ENCODE results near the gene OR10C1.

DNA sequence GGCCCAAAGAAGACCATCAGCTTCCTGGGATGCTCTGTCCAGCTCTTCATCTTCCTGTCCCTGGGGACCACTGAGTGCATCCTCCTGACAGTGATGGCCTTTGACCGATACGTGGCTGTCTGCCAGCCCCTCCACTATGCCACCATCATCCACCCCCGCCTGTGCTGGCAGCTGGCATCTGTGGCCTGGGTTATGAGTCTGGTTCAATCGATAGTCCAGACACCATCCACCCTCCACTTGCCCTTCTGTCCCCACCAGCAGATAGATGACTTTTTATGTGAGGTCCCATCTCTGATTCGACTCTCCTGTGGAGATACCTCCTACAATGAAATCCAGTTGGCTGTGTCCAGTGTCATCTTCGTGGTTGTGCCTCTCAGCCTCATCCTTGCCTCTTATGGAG is 22.9 kb downstream of the OR10C1 start:
- TF ChIP-seq POLR2A (IDR thresholded peaks at IDR 0.05; ENCODE audit: insufficient read depth in 1 of 2, low read depth in 2 of 2, low read length in 2 of 2) (no peak), ZNF224 (CRISPR knock-in tag; IDR thresholded peaks at IDR 0.05) (no peak), NFKB2 (CRISPR knock-in tag; IDR thresholded peaks at IDR 0.05; ENCODE audit: borderline replicate concordance) (no peak), SP5 (CRISPR knock-in tag; IDR thresholded peaks at IDR 0.05; ENCODE audit: borderline replicate concordance, low read depth) (no peak), EZH2 (conservative IDR thresholded peaks at IDR 0.05; ENCODE audit: low read depth, low read length) (no peak), RAD21 (CRISPR knock-in tag; IDR thresholded peaks at IDR 0.05) (no peak), MXD4 (CRISPR knock-in tag; IDR thresholded peaks at IDR 0.05) (no peak)
- TF ChIP-seq, protein P1, sequence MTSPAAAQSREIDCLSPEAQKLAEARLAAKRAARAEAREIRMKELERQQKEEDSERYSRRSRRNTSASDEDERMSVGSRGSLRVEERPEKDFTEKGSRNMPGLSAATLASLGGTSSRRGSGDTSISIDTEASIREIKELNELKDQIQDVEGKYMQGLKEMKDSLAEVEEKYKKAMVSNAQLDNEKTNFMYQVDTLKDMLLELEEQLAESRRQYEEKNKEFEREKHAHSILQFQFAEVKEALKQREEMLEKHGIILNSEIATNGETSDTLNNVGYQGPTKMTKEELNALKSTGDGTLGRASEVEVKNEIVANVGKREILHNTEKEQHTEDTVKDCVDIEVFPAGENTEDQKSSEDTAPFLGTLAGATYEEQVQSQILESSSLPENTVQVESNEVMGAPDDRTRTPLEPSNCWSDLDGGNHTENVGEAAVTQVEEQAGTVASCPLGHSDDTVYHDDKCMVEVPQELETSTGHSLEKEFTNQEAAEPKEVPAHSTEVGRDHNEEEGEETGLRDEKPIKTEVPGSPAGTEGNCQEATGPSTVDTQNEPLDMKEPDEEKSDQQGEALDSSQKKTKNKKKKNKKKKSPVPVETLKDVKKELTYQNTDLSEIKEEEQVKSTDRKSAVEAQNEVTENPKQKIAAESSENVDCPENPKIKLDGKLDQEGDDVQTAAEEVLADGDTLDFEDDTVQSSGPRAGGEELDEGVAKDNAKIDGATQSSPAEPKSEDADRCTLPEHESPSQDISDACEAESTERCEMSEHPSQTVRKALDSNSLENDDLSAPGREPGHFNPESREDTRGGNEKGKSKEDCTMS (CRISPR knock-in tag; conservative IDR thresholded peaks at IDR 0.05), result no peak
- TF ChIP-seq, protein P2, sequence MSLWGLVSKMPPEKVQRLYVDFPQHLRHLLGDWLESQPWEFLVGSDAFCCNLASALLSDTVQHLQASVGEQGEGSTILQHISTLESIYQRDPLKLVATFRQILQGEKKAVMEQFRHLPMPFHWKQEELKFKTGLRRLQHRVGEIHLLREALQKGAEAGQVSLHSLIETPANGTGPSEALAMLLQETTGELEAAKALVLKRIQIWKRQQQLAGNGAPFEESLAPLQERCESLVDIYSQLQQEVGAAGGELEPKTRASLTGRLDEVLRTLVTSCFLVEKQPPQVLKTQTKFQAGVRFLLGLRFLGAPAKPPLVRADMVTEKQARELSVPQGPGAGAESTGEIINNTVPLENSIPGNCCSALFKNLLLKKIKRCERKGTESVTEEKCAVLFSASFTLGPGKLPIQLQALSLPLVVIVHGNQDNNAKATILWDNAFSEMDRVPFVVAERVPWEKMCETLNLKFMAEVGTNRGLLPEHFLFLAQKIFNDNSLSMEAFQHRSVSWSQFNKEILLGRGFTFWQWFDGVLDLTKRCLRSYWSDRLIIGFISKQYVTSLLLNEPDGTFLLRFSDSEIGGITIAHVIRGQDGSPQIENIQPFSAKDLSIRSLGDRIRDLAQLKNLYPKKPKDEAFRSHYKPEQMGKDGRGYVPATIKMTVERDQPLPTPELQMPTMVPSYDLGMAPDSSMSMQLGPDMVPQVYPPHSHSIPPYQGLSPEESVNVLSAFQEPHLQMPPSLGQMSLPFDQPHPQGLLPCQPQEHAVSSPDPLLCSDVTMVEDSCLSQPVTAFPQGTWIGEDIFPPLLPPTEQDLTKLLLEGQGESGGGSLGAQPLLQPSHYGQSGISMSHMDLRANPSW (CRISPR knock-in tag; IDR thresholded peaks at IDR 0.05; ENCODE audit: borderline replicate concordance), result no peak
- TF ChIP-seq, protein P3, sequence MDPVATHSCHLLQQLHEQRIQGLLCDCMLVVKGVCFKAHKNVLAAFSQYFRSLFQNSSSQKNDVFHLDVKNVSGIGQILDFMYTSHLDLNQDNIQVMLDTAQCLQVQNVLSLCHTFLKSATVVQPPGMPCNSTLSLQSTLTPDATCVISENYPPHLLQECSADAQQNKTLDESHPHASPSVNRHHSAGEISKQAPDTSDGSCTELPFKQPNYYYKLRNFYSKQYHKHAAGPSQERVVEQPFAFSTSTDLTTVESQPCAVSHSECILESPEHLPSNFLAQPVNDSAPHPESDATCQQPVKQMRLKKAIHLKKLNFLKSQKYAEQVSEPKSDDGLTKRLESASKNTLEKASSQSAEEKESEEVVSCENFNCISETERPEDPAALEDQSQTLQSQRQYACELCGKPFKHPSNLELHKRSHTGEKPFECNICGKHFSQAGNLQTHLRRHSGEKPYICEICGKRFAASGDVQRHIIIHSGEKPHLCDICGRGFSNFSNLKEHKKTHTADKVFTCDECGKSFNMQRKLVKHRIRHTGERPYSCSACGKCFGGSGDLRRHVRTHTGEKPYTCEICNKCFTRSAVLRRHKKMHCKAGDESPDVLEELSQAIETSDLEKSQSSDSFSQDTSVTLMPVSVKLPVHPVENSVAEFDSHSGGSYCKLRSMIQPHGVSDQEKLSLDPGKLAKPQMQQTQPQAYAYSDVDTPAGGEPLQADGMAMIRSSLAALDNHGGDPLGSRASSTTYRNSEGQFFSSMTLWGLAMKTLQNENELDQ (CRISPR knock-in tag; IDR thresholded peaks at IDR 0.05; ENCODE audit: borderline replicate concordance), result no peak

Data from HepG2 (cell line).